HG03432 (cell line): ENCODE data around the gene DPPA4.
"Not testable (repeated sequence)": the region's sequence is repeated elsewhere in the genome, so short reads cannot be mapped to it uniquely, and the experiment has no call there.

ENCODE experiments used
- ATAC-seq: cut with Tn5 transposase; IDR thresholded peaks from one replicate; pipeline ENCODE4 v1.9.1; 2021; ENCODE audit warnings: mild to moderate bottlenecking, moderate library complexity; ENCODE audit not compliant: unreplicated experiment

Gene DPPA4, protein sequence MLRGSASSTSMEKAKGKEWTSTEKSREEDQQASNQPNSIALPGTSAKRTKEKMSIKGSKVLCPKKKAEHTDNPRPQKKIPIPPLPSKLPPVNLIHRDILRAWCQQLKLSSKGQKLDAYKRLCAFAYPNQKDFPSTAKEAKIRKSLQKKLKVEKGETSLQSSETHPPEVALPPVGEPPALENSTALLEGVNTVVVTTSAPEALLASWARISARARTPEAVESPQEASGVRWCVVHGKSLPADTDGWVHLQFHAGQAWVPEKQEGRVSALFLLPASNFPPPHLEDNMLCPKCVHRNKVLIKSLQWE

DNA sequence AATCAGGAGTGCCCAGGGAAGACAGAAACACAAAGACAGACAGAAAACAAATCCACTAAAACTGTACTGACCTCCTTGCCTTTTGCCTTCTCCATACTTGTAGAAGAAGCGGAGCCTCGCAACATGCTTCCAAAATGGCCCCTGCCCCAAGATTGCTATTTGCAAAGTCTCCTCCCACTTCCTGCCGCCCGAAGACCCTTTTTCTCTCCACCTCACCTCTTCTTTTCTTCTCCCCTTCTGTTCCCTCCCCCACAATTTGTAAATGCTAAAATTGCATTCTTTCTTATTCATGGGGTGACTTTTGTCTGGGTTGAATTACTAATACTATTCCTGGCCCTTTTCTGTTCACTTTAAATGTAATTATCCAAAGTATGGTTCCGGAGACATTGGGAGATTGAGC lies at the start of gene DPPA4:
Gene DPPA4 (minus strand): TSS at position 154 of the 400 bp plus-strand sequence. CDS start 29 bp downstream, at position 125.
- ATAC-seq, result no peak

DNA sequence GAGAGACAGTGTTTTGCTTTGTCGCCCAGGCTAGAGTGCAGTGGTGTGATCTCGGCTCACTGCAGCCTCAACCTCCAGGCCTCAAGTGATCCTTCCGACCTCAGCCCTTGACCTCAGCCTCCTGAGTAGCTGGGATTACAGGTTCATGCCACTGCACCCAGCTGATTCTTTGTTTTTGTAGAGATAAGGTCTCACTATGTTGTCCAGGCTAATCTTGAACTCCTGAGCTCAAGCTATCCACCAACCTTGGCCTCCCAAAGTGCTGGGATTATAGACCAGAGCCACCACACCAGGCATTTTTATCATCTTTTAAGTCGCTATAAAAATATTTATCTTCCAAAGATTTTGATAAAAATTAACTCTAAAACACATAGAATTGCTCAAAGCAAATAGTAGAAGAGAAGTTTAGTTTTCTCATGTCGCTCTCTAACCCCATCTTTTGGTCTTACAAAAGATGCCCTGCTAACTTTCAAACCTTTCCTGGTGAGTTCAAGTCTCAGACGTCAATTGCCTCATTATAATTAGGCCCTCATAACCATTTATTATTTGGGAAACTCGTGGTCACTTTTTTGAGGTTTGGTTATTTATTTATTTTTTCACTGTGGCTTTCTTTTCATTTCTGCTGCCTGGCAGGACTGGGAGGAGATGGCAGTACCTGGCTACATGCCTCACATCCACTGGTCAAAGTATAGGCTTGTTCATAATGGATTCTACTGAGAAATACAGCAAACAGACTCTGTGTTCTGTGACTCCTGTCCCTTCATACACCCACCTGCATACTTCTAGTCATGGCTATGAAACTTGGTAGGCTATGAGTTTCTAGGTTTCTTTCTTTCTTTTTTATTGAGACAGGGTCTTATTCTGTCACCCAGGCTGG lies 48.3 kb upstream of the DPPA4 start:
- ATAC-seq, result no peak

DNA sequence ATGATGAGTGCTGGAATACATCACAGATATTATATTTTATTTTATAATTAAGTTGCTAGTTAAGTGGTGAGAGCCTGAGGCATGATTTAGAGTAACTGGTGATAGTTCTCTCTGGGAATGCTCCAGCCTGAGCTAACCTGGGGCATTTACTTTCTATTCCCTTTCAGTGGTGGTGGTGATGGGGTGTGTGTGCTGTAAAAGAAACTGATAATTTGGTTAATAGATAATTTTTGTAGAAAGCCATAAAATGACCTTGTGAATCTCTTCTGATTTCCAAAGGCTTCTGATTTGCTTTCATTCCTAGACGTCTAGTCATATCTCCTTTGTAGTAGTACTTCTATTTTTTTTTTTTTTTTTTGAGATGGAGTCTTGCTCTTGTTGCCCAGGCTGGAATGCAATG lies 46.8 kb upstream of the DPPA4 start:
- ATAC-seq, result no peak

DNA sequence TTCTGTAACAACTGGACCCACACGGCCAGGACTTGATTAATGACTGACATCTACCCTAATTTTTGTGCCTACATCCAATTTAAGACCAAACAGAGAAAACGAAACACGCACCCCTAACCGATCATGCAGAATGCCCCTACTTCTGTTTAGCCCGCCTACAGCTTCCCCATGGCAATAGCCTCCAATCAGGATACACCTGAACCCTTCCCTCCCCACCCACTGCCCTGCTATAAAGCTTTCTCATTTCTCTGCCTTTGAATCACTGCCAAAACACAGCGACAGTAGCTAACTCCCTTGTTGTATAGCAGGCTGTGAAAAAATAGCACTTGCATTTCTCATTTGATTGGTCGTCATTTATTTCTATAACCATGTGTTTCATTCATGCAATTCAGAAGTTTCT lies 45.2 kb upstream of the DPPA4 start:
- ATAC-seq, result no peak

DNA sequence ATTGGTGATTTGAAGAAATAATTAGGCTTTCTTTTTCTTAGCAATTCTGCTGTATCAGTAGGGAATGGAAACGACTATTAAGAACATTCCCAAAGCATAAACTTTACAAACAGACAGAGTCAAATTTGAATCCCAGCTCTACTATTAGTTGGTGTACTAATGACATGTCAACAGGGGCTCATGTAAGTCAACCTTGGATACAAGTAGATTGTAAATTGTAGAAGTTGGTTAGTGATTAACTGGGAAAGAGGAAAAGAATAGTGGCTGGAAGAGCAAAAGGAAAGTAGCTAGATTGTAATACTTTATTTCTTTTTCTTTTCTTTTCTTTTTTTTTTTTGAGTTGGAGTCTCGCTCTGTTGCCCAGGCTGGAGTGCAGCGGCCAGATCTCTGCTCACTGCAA lies 38.6 kb upstream of the DPPA4 start:
- no peak for ATAC-seq

DNA sequence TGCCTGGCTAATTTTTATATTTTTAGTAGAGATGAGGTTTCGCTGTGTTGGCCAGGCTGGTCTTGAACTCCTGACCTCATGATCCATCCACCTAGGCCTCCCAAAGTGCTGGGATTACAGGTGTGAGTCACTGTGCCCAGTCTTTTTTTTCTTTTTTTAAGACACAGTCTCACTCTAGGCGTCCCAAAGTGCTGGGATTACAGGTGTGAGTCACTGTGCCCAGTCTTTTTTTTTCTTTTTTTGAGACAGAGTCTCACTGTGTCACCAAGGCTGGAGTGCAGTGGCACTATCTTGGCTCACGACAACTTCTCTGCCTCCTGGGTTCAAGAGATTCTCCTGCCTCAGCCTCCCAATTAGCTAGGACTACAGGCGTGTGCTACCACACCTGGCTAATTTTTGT lies 37.1 kb upstream of the DPPA4 start:
- not testable (repeated sequence) for ATAC-seq

DNA sequence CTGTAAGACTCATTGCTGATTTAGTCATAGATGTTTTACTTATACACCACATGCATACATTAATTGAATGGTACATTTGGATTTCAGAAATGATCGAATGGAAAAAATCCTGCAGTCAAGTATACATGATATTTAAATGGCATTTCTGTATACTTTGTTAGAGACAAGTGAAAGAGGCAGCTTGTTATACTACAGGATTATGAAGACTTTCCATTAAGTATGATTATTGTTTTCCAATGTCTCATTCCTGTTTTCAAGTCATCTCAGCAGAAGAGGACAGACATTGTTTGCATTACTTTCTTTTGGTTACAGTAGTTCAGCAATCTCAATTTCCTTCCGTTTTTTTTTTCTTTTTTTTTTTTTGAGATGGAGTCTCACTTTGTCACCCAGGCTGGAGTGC lies 36.6 kb upstream of the DPPA4 start:
- ATAC-seq, result no peak

DNA sequence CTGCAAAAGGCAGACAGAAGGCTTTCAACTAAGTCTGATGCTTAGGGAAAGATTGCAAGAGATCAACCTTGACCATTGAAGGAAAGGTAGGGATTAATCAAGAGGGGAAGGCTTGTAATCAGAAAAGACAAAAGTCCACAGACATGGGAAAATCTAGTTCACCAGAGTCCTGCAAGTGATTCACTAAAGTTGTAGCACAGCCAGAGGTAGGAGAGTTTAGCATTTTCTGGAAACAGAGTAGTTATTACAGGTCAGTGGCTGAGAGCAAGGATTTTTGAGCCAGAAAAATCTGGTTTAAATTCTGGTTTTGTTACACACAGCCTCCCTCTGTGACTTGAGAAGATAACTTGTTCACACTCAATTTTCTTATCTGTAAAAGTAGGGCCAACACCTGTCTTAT lies 35.3 kb upstream of the DPPA4 start:
- ATAC-seq, result no peak

DNA sequence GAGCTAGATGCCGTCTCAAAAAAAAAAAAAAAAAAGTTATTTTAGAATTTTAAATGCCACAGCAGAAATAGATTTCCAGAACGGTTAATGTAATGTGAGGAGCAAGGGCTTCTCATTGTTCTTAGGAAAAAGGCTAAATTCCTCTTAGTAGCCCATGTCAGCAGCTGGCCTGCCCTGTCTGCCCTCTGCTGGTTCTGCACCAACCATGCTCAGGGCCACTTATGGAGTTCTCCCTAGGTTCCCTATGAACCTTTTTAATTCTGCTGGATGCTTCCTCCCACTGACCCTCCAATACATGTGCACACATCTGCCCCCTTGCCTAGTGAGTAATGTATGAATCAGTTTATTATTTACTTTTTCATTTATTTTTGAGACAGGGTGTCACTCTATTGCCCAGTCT lies 32.2 kb upstream of the DPPA4 start:
- ATAC-seq, result no peak

DNA sequence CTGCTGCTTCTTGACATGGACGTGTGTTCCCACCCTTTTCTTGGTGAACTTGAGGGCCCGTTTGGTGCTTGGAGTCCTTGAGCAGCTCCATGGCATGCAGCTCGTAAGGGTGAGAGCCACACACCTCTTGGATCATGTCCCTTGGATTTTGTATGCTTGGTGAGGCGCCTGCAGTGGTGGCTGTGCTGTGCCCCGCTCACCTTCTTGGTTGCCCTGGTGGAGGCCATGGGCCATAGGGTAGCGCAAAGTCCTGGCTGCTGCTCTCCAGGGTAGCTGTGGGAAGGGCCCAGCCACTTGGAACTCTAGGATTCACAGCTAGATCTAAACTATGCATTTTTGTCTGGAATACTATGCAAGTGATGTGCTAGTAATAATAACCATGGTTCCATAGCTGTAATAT lies 26.7 kb upstream of the DPPA4 start:
- no peak for ATAC-seq

DNA sequence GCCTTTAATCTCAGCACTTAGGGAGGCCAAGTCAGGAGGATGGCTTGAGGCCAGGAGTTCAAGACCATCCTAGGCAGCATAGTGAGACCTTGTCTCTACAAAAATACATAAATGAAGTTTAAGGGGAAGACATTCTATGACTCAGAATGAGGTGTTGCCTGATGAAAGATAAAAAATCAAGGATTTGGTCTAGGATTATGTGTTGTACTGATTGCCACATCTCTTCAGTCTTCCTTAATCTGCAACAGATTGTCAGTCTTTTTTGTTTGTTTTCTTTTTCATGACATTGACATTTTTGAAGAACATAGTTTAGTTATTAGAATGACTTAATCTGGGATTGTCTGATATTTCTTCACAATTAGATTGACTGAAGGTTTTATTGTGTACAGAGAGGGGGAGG lies 26.3 kb upstream of the DPPA4 start:
- ATAC-seq, result no peak

DNA sequence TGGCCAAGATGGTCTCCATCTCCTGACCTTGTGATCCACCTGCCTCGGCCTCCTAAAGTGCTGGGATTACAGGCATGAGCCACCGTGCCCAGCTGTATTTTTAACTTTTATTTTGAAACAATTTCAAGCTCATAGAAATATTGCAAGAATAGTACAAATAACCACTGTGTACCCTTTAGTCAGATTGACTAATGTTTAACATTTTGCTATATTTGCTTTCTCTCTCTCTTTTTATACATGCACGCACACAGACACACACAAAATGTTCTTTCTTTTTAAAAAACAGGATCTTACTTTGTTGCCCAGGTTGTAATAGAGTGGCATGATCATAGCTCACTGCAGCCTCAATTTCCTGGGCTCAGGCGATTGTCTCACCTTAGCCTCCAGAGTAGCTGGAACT lies 25.5 kb upstream of the DPPA4 start:
- ATAC-seq, result no peak

DNA sequence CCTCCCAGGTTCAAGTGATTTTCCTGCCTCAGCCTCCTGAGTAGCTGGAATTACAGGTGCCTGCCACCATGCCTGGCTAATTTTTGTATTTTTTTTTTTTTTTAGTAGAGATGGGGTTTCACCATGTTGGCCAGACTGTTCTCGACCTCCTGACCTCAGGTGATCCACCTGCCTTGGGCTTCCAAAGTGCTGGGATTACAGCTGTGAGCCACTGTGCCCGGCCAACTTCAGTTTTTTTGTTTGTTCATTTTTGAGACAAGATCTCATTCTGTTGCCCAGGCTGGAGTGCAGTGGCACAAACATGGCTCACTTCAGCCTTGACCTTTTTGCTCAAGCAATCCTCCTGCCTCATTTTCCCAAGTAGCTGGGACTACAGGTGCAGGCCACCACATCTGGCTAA lies 21.5 kb upstream of the DPPA4 start:
- ATAC-seq, result not testable (repeated sequence)

DNA sequence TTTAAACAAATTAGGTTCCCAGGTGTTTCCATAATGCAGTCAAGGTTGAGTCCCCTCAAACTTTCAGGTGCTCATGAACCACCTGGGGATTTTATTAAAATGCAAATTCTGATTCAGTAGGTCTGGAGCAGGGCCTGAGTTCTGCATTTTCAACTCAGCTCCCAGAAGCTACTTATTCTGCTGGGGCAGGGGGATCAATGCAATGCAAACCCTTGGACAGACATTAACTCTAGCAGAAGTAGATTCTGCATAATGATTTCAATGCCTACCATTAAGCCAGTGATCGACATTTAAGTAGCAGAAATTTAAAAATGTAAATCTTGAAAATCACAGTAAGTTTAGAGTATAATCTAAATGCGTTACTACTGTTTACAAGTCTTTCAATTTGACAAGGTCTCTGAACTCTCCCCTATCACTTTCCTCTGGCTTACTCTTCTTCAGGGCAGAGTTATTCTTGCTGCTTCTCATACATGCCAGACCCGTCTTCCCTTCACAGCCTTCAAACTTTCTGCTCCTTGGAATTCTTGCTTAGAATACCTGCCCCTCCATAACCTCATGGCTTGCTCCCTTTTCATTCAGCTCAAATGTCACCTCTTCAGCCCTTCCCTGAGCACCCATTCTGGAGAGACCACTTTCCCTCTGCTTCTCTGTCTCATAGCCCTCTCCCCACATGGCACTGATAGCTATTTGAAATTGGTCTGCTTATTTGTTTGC lies 19.3 kb upstream of the DPPA4 start:
- no peak for ATAC-seq

DNA sequence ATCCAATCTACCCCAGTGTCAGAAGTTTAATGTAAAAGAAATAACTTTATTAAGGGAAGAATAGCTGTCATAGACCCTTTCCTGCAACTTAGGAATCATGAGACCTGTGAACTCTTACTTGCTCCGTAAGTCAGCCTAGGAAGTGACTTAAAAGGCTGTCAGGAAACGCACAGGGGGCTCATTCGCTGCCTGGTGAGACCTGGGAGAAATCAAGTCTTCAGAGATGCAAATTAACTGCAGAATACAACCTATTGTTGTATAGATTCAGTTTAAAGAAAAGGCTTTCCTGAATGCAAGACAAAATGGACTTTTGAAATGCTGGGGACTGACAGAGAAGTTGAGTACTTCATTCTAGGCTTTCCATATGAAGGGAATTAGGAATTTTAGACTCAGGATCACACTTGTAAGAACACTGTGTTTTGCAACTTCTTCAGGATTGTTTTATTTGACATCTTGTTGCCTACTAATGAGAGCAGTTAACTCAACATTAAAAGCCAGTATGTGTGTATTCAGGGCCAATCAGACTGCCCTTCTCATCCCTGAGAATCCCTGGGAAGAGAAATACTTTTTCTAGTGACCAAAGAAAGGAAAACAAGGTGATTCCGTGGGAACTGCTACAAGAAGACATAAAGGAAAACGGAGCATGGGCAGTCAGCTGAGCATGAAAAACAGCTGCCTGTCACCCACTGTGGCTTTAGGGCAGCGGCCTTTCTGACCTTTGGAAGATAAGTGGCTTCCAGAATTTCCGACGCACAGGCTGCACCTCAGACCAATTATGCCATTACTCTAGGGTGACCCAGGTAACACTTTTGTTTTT lies 18.5 kb upstream of the DPPA4 start:
- no peak for ATAC-seq

DNA sequence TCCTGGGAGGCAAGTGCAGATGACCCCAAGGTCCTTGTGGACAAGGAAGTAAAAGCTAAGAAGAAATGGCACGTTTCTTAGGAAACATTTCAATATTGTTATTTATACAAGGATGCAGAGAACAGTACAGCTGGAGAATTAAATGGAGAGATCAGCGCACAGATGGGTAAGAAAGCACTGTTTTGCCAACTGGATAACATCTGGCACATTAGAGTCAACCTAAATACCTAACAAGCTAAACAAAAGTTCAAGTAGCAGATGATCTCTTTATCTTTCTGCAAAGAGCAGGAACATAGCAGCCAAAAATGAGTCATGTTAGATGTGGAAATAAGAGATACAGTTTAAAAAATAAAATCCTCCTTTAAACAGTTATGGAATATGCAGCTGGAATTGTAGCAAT lies 15.7 kb upstream of the DPPA4 start:
- no peak for ATAC-seq

DNA sequence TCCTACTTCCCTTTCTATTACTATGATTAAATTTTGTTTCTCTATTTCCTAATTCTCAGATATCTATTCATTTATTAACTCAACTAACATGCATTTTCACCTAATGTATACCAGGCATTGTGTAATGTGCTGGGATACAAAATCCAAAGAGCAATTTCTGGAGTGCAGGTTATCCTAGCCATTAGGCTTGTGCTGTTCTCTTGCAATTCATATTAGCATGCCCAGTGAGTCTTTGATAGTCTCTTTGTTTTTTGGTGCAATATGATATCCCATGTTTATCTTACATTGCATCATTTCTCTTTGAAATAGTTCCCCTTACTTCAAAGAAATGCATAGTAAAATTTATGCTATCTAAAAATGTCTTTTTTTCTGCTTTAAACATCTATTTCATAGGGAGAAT lies 13.9 kb upstream of the DPPA4 start:
- no peak for ATAC-seq

DNA sequence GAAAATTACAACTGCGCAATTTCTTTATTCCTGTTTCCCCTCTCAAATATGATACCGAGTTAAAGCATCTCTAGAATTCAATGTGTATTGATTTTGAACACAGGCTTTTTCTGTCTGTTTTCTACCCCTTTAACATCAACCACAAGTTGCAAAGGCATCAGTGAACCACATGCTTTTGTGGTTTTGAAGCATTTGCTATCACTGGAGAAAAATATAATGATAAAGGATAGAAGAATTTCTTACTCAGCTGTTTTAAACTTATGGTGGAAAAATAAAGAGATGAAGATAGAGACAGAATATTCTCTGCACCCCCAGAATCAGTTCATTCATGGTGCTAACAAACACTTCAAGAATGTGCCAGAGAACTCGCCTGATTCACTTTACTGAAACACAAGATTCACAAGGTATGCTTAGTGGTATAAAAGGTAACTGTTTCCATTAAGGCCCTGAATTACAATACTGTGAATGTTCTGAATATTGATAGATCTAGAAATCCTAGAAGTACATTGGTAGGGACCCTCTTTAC lies 9.5 kb upstream of the DPPA4 start:
- no peak for ATAC-seq

DNA sequence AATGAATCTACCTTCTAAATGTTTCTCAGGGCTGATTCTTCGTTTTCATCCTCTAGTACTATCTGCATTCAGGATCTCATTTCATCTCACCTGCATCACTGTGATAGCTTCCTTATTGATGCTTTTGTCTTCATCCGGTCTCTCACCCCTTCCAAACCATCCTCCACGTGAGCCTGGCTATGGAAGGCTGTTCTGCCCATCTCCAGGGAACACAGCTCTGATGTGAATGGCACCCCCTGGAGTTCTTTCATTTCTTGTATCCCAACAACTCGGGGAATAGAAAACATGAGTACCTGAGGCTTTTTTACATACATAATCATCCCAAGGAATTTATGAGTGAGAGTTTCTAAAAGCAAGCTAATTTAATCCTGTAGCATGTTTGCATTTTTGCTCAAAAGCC lies 8.8 kb upstream of the DPPA4 start:
- ATAC-seq, result no peak
